ENCODE data around the gene GNA12. TPM values are rescaled to one million over a fixed set of nuclear protein-coding genes. Genes with fewer than 3 reads are reported as not detected.

Gene GNA12
- total RNA-seq, 1 experiment from 2014 or later = 63.8 TPM

DNA sequence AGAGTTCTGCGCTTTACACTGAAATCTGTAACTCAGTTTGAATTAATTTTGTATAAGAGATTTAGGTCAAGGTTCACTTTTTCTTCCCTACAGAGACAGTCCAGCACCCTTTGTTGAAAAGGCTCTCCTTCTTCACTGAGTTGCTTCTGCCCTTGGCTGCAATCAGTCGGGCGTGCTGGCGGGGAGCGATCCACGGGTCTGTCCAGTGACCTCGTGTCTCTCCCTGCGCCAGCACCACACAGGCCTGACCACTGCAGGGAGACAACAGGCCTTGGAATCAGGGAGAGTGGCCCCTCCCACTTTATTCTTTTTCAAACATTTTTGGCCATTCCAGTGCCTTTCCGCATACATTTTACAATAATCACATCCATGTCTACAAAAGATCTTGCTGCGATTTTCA lies 89.2 kb downstream of the GNA12 start:
- POLR2A ChIA-PET = no interaction called here
- Histone ChIP-seq H3K4me3 (ENCODE audit: low read depth, low read length) (no peak overlapping the region), H3K4me1 (peaks cover 20% of the 10 kb centered on the region)

DNA sequence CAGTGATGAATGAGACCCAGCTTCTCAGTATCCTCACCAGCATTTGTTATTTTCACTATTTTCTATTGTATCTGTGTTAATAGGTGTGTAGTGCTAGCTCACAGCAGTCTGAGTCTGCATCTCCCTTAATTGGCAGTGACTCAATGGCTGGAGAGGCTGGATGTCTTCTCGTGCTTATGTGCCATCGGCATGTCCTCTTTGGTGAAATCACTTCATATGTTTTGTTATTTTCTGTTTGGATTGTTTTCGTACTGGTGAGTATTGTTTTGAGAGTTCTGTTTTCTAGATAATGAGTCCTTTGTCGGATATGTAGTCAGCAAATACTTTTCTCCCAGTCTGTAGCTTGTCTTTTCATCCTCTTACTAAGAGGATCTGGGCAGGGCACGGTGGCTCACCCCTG lies 90.0 kb downstream of the GNA12 start:
- no peaks in the 10 kb centered on the region for H3K9me3 Mint-ChIP-seq (ENCODE audit: unreplicated experiment)
- Histone ChIP-seq H3K27me3 (replicated peaks; ENCODE audit: control insufficient read depth, insufficient read depth, low read length) (no peaks in the 10 kb centered on the region), H3K4me3 (ENCODE audit: low read depth, low read length) (no peak overlapping the region), H3K4me1 (peaks cover 17% of the 10 kb centered on the region), H3K36me3 (ENCODE audit: control insufficient read depth, insufficient read depth, low read length) (no peaks in the 10 kb centered on the region), H3K9me3 (no peaks in the 10 kb centered on the region)
- intact Hi-C loops (cut with micrococcal nuclease; ENCODE audit: unreplicated experiment) = no loop called here
- DNase-seq = no peak
- no peaks in the 10 kb centered on the region for H3K27me3 Mint-ChIP-seq (ENCODE audit: insufficient read depth, unreplicated experiment)
- H3K4me1 Mint-ChIP-seq (ENCODE audit: low read depth, unreplicated experiment) = peaks cover 25% of the 10 kb centered on the region
- BruUV-seq (replicated peaks) = no TSS peak
- H3K27ac Mint-ChIP-seq (ENCODE audit: unreplicated experiment) = no peak overlapping the region
- CTCF ChIA-PET = no interaction called here
- H3K36me3 Mint-ChIP-seq (ENCODE audit: insufficient read depth, unreplicated experiment) = peaks cover 44% of the 10 kb centered on the region
- TF ChIP-seq, protein P1, sequence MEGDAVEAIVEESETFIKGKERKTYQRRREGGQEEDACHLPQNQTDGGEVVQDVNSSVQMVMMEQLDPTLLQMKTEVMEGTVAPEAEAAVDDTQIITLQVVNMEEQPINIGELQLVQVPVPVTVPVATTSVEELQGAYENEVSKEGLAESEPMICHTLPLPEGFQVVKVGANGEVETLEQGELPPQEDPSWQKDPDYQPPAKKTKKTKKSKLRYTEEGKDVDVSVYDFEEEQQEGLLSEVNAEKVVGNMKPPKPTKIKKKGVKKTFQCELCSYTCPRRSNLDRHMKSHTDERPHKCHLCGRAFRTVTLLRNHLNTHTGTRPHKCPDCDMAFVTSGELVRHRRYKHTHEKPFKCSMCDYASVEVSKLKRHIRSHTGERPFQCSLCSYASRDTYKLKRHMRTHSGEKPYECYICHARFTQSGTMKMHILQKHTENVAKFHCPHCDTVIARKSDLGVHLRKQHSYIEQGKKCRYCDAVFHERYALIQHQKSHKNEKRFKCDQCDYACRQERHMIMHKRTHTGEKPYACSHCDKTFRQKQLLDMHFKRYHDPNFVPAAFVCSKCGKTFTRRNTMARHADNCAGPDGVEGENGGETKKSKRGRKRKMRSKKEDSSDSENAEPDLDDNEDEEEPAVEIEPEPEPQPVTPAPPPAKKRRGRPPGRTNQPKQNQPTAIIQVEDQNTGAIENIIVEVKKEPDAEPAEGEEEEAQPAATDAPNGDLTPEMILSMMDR (IDR thresholded peaks at IDR 0.05; ENCODE audit: insufficient read depth in 1 of 2, low read depth in 1 of 2, low read length in 1 of 2, severe bottlenecking in 1 of 2, unreplicated experiment in 1 of 2) = no peak
- H3K4me3 Mint-ChIP-seq (ENCODE audit: unreplicated experiment) = no peak overlapping the region
- POLR2A ChIA-PET = no interaction called here

More for the DNA sequence above, 89.2 kb downstream of the GNA12 start:
- no peak overlapping the region for H3K27ac Mint-ChIP-seq (ENCODE audit: unreplicated experiment)
- H3K4me1 Mint-ChIP-seq (ENCODE audit: low read depth, unreplicated experiment) = peaks cover 33% of the 10 kb centered on the region
- intact Hi-C loops (cut with micrococcal nuclease; ENCODE audit: unreplicated experiment) = no loop called here
- H3K4me3 Mint-ChIP-seq (ENCODE audit: unreplicated experiment) = no peak overlapping the region
- H3K36me3 Mint-ChIP-seq (ENCODE audit: insufficient read depth, unreplicated experiment) = peaks cover 44% of the 10 kb centered on the region
- CTCF ChIA-PET = no interaction called here
- H3K27me3 ChIP-seq (replicated peaks; ENCODE audit: control insufficient read depth, insufficient read depth, low read length) = no peaks in the 10 kb centered on the region
- BruUV-seq (replicated peaks) = no TSS peak
- H3K9me3 ChIP-seq = no peaks in the 10 kb centered on the region
- no peaks in the 10 kb centered on the region for H3K27me3 Mint-ChIP-seq (ENCODE audit: insufficient read depth, unreplicated experiment)
- TF ChIP-seq, protein P1 (IDR thresholded peaks at IDR 0.05; ENCODE audit: insufficient read depth in 1 of 2, low read depth in 1 of 2, low read length in 1 of 2, severe bottlenecking in 1 of 2, unreplicated experiment in 1 of 2) = no peak
- H3K36me3 ChIP-seq (ENCODE audit: control insufficient read depth, insufficient read depth, low read length) = no peaks in the 10 kb centered on the region
- no peak for DNase-seq
- no peaks in the 10 kb centered on the region for H3K9me3 Mint-ChIP-seq (ENCODE audit: unreplicated experiment)

DNA sequence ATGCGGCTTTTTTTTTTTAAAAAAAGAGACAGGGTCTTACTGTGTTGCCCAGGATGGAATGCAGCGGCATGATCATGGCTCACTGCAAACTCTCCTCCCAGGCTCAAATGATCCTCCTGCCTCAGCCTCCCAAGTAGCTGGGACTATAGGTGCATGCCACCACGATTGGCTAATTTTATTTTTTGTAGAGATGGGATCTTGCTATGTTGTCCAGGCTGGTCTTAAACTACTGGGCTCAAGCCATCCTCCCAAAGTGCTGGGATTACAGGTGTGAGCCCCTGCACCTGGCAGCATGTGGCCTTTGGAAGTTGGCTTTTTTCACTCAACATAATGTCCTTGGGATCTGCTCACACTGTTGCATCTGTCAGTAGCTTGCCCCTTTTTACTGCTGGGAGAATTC lies 91.0 kb downstream of the GNA12 start:
- no peaks in the 10 kb centered on the region for H3K27me3 Mint-ChIP-seq (ENCODE audit: insufficient read depth, unreplicated experiment)
- intact Hi-C loops (cut with micrococcal nuclease; ENCODE audit: unreplicated experiment) = no loop called here
- peaks cover 10% of the 10 kb centered on the region for H3K4me1 ChIP-seq
- H3K4me3 Mint-ChIP-seq (ENCODE audit: unreplicated experiment) = no peak overlapping the region
- no peak overlapping the region for H3K4me3 ChIP-seq (ENCODE audit: low read depth, low read length)
- BruUV-seq (replicated peaks) = no TSS peak
- TF ChIP-seq, protein P1 (IDR thresholded peaks at IDR 0.05; ENCODE audit: insufficient read depth in 1 of 2, low read depth in 1 of 2, low read length in 1 of 2, severe bottlenecking in 1 of 2, unreplicated experiment in 1 of 2) = no peak
- no peaks in the 10 kb centered on the region for H3K9me3 Mint-ChIP-seq (ENCODE audit: unreplicated experiment)
- H3K36me3 ChIP-seq (ENCODE audit: control insufficient read depth, insufficient read depth, low read length) = no peaks in the 10 kb centered on the region
- ChIA-PET POLR2A (no interaction called here), CTCF (no interaction called here)
- DNase-seq = no peak
- no peak overlapping the region for H3K27ac Mint-ChIP-seq (ENCODE audit: unreplicated experiment)
- H3K9me3 ChIP-seq = no peaks in the 10 kb centered on the region
- no peaks in the 10 kb centered on the region for H3K27me3 ChIP-seq (replicated peaks; ENCODE audit: control insufficient read depth, insufficient read depth, low read length)
- H3K36me3 Mint-ChIP-seq (ENCODE audit: insufficient read depth, unreplicated experiment) = peaks cover 39% of the 10 kb centered on the region
- peaks cover 19% of the 10 kb centered on the region for H3K4me1 Mint-ChIP-seq (ENCODE audit: low read depth, unreplicated experiment)
